NCI-H1417 treated with DMSO at 0.1 percent for 48 hours (cell line): ENCODE results near the gene UBL3.

Experiments used
- DNase-seq: peaks from one replicate; lab custom pipeline; 2025; lab: John Stamatoyannopoulos, UW

UBL3 gene

DNA sequence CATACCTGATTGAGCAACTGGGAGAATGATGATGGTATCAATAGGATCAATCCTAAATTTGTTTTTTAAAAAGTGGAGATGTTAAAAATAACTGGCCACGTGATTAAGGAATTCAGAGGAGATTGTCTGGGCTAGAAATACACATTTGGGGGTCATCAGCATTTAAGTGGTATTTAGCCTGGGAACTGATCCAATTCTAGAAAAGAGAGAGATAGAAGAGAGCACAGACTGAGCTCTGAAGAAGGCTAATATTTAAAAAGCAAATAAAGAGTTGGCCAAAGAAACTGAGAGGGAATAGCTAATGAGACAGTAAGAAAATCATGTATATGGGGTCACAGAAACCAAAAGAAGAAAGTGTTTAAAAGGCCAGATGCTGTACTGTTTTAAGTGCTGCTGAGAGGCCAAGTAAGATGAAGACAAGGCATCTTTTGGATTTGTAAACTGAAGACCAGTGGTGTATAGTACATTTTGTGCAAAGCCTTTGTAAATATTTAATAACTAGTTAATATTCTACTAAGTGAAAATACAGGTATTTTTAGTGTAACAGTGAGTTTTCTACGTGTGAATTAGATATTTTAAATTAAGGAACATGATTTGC, 40.2 kb downstream of the UBL3 start:
- no peak for DNase-seq

DNA sequence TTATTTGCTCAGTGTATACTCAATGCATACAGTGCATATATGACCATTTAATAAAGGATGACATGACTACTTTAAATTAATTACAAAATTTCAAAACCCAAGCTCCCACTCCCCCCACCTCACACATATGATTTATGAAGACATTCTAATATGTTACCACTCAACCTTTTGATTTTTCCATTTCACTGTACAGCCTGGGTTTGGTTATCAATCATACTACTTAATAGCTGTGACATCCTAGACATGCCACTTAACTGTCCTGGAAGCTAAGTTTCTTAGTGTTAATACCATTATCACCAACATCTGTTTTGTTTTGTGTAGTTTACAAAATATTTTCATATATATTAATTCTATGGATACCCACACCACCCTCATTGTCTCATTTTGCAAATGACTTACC, 42.2 kb downstream of the UBL3 start:
- no peak for DNase-seq

DNA sequence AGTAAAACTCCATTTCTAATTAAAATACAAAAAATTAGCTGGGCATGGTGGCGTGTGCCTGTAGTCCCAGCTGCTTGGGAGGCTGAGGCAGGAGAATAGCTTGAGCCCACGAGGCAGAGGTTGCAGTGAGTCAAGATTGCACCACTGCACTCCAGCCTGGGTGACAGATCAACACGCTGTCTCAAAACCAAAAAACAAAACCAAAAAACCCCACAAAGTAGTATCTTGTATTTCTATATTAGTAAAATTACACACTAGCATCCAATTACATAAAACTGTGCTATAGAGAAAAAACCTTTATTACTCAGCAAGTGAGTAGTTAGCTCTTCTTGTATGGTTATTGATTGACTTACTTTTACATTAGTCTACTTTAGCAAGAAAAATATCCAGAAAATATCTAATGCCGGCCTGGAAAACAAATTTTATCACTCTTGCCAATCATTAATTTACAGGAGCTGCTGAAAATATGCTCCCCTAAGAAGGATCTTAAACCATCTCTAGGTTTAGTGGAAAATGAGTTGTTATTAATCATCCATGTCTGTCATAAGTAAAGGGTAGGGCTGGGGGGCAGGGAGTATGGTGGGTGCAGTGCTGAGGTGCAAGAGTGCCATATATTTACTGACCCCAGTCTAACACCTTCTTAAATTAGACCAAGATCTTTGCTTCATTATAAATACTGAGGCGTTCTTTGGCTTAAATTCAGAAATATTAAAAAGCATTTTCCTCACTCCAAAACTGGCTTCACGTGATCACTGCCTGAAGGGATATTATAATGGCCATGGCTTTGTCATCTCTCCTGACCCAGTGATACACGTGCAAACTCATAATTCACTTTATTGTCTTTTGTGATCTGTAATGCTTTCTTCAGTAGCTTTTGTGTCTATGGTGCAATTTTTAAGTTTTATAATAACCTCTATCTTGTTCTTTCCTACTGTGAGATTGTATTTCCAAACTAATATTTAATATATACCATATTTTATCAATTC, 44.1 kb downstream of the UBL3 start:
- no peak for DNase-seq

DNA sequence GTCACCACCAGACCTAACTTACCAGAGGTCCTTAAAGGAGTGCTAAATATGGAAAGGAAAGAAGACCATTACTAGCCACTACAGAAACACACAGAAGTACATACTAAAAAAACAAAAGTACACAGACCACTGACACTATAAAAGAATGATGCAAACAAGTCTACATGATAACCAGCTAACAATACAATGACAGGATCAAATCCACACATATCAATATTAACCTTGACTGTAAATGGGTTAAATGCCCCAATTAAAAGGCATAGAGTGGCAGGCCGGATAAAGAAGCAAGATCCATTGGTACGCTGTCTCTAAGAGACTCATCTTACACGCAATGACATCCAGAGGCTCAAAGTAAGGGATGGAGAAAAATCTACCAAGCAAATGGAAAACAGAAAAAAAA, 47.2 kb downstream of the UBL3 start:
- DNase-seq: no peak

DNA sequence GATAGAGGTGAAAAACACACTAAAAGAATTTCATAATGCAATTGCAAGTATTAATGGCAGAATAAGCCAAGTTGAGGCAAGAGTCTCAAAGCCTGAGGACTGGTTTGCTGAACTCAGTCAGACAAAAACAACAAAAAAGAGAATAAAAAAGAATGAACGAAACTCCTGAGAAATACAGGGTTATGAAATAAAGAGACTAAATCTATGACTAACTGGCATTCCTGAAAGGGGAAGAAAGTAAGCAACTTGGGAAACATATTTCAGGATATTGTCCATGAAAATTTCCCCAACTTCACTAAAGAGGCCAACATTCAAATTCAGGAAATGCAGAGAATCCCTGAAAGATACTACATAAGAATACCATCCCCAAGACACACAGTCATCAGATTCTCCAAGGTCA, 47.8 kb downstream of the UBL3 start:
- DNase-seq: no peak

DNA sequence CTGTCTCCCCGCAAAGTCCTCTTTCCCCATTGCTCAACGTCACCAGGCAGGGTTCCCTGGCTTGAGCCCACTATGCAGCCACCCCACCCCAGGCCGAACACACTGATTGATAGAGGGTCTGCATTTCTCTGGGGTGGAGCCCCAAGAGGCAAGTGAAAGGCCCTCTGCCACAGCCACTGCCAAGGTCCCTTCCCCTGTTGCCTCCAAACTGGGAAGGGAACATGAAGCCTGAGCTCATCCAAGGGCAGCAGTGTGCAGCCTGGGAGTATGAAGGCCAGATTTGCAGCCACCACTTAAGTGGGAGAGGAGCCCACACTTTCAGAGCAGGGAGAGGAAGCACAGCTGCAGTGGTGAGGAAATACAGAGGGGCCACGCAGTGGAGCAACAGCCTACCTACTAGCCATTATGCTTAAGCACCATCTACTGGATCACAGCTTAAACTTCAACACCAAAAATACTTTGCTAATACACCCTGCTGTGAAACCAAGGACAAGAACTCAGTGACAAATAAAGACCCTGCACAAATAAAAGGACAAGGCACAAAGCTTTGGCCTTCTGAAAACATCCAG, 48.6 kb downstream of the UBL3 start:
- no peak for DNase-seq

DNA sequence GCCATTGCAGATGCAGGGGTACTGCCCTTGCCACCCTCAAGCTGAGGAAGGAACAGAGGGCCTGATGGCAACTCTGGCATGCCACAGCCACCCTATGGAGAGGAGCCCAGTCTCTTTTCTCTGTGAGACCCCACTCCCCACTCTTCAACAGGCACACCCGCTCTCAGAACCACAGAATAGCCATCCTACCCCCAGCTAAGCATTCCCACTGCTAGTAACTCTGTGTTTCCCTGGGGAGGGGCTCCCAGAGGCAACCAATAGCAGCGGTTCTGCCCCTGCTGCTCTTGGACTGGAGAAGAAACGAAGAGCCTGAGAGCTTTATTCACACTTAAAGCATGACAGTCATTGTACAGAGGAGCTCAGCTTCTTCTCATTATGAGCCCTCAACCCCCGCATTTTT, 49.3 kb downstream of the UBL3 start:
- DNase-seq: no peak

DNA sequence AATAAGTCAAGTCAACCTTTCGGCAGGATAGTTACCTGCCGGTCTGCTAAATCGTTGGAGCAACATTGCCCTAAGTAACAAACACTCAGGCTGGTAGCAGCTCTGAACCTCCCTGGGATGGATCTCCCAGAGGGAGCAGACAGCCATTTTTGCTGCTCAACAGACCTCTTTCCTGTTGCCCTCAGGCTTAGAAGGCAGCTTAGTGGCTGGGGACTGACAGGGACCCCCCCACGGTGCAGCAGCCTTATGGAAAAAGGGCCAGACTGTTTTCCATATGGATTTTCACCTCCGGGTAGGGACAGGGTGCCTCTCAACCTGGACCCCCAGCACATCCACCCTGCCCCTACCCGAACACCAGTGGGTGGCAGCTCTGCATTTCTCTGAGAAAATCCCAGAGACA, 49.7 kb downstream of the UBL3 start:
- no peak for DNase-seq

DNA sequence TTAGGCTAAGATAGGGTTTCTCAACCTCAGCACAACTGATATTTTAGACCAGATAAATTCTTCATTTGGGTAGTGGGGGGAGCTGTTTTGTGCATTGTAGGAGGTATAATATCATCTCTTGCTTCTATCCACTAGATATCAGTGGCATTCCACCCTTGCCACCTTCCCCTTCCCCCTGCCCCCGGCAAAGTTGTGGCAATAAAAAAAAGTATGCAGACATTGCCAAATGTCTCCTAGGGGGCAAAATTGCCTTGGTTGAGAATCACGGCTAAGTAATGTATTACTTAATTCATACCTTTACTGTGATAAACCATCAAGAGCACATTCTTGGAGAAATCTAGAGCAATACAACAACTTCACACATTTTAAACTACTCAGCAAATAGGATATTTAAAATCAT, 51.4 kb downstream of the UBL3 start:
- DNase-seq: no peak

DNA sequence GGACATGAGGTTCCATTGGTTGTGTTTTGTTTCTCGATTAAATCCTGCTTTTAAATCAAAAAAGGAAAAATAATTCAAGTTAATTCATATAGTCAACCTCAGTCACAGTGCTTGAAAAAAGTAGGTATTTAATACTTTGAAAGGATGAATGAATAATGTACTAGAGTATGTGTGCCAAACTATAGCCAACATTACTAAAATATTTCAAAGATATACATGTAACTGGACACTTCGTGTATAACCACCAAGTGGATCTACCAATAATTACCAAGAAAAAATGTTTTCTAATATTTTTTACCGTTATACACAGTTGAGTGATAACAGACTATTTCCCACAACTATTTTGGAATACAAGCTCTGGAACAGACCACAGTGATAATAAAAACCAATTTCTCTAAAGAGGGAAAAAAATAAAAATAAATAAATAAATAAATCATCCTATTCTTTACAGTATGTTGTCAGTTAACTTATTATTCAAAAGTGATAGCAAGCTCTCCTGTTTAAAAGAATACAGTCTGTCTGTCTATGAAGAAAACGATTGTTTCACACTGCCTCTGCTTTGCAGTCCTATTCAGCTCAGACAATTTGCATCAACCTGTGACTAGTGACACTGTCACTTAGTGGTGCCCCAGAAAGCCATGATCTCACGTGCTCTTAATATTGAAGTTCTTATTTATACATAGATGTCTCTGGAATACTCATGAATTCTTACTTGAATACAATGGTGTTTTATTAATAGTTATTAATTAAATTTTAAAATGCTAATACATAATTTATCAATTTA, 58.2 kb downstream of the UBL3 start:
- no peak for DNase-seq

DNA sequence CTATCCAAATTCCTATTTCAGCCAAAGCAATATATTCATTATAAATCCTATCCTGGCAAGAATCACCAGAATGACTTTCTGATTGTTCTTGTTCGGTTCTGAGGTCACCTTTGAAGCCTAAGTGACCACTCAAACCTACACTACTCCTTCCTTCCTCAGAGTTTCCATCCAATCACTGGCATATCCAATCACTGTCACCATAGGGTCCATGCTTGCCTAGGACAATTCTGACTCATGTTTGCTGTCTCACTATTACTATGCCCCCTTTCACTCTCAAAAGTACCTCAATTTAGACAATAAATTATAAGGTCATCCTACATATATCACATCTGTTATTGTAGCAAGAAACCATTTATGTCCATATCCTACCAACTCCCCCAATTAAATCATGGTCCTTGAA, 58.9 kb downstream of the UBL3 start:
- no peak for DNase-seq

DNA sequence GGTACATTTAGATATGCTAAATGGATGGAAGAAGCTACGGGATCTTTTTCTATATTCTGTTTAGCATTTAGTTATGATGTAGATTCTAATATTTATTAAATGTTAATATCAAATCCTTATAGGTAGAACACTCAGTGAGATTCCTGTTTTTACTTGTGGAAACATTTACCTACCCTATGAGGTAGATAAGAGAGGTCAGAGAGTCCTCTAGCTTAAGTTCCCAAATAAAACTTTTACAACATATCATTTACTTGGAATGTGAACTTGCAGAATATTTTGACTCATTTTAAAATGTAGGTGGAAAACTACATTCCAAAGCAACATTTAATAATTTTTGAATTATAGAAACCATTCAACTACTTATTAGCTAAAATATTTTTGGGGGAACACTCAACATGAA, 63.7 kb downstream of the UBL3 start:
- no peak for DNase-seq

DNA sequence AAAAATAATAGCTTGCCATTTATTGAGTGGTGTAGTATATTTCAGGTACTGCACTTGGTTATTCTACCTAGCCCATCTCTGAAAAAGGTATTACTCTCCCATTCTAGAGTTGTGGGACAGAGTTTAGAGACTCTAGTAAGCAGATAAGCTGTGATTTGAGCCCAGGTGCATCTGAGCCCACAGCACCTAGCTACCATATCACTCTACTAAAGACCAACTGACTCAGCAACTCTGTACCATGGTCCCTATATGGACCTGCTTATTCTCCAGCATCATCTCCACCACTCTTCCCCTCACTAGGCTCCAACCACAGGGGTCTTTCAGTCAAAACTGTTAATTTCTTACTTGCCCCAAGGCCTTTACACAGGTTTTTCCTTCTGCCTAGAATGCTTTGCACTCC, 64.4 kb downstream of the UBL3 start:
- DNase-seq: no peak

DNA sequence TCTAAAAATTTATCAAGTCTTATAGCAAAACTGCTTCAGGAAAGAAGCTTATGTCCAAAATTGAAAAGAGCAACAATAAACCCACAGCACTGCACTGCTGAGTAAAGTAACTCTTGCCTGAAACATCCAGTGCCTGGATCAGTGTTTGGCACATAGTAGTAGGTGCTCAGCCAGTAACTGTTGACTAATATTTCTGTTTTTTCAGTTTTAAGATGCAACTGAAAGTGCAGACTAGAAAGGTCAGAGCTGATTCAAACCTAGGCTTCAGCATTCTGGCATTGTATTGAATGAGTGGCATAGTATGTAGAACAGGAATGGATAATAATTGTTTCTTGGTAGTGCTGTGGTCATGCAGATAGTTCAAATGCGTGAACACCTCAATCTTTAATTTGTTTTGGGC, 67.6 kb downstream of the UBL3 start:
- DNase-seq: no peak

DNA sequence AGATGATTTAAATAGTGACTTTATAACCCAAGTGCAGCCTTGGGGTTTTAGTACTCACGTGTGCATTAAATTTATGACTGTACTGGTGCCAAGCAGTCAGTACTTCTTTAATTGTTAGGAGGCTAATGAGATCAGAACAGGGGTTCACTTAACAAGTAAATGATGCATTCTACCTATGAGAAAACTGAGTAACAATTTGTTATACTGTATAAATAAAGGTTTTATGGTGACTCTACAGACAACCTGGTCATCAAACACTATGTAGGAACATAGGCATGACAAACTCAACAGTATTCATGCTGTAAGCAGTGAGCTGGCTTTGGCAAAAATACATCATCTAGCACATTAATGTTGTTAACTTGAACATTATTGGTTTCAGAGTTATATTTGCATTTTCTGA, 75.6 kb downstream of the UBL3 start:
- no peak for DNase-seq

DNA sequence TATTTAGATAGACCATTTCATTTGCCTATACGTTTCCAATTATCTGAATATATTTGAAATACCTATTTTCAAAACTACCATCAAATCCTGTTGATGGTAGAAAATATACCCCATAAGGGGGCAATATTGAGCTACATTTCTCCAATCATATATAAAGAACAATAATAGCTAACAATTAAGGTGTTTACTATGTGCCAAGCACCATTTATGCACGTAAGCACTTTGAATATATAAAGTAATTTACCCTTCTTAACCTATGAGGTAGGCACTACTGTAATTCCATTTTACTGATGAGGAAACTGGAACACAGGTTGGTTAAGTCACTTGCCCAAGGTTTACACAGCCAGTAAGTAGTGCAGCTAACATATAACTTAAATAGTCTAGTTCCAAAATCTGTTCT, 79.2 kb downstream of the UBL3 start:
- DNase-seq: no peak

DNA sequence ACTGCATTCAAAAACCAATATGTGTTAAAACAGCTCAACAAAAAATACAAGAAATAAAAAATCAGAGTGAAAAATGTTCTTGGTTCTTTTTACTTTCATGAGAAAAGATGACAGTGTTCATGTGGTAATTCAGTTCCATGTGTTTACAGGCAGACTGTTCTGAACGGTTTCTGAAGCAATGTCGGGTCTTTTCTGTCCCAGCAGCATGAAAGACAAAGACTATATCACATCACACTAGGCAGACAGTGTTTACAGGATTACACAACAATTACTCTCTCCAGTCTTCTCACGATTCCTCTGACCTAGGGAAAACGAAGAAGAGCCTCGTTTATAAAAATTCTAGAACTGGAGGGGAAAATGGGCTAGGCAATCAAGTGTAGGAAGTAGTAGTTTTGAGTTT, 83.4 kb downstream of the UBL3 start:
- DNase-seq: no peak

DNA sequence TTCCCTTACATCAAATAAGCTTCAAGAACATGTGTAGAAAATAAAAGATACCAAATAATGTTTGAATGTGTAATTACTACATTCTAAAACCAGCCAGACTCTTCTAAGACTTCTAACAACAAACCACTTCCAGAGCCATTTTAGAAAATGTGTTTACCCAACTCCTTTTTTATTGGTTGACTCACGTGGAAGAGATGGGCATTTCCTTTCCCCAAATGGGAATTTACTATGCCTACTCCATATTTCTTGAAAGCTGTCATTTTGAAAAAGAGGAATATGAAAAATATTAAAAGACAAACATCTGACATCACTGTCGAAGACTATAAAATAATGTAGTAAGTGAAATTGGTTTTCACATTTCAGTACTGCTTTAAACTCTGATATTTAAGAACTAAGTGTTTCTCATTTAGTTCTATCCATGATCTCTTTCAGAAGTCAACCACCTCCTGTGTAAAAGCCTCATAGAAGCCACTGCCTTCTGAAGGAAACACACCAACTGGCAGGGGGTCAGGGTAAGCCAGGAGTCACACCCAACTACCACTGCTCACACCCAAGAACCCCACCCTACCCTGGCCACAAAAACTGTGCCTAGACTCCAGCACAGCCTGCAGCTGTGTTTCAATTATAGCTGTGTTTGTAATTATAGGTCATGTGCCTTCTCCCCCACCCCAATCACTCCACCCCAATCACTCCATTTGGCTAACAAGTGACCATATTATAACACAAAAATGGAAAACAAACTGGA, 86.8 kb downstream of the UBL3 start:
- no peak for DNase-seq

DNA sequence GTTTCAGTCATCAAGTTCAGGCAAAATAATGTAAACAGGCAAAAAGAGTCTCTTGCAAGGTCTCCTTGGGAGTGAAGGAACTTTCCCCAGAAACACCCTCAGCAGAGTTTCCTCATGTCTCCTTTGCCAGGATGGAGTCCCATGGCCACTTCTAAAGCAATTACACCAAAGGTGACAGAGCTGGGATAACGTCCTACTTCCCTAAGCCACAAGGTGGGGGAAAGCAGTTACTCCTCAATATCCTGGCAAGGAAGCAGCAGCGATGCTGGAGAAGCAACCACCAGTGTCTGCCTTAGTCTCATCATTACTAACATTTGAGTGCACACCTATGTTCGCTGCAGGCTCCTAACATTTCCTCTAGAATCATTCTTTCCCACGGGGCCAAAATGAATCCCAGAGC, 88.6 kb downstream of the UBL3 start:
- no peak for DNase-seq

DNA sequence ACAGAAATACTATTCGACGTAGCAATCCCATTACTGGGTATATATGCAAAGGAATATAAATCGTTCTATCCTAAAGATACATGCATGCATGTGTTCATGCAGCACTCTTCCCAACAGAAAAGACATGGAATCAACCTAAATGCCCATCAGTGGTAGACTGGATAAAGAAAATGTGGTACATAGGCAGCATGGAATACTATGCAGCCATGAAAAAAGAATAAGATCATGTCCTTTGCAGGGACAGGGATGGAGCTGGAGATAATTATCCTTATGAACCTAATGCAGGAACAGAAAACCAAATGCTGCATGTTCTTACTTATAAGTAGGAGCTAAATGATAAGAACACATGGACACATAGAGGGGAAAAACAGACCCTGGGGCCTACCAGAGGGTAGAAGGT, 89.3 kb downstream of the UBL3 start:
- no peak for DNase-seq

DNA sequence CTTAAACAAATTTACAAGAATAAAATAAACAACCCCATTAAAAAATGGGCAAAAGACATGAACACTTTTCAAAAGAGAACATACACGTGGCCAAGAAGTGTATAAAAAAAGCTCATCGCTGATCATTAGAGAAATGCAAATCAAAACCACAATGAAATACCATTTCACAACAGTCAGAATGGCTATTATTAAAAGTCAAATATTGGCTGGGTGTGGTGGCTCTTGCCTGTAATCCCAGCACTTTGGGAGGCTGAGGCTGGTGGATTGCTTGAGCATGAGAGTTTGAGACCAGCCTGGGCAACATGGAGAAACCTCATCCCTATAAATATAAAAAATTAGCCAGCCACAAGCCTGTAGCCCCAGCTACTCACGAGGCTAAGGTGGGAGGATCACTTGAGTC, 89.9 kb downstream of the UBL3 start:
- no peak for DNase-seq
